CD4-positive, CD25-positive, alpha-beta regulatory T cell (primary cell): ENCODE data around the gene ZNF365. TPM values are rescaled to one million over a fixed set of nuclear protein-coding genes. Genes with fewer than 3 reads are reported as not detected.
"Not testable (repeated sequence)": the region's sequence is repeated elsewhere in the genome, so short reads cannot be mapped to it uniquely, and the experiment has no call there.

Experiments used
- ATAC-seq, 2 donors: fragments of 150-1000 bp; cut with Tn5 transposase; one replicate each; pipeline ENCODE4 v1.10.0; 2021; ENCODE audit warnings: low read depth in 2 of 2, moderate number of reproducible peaks in 2 of 2, moderate library complexity in 1 of 2
- DNase-seq, 3 donors: peaks; one replicate each; pipeline versions ENCODE4 v3.0.0 to v3.0.0-alpha.2; 2012 to 2022; ENCODE audit warnings: mixed read lengths in 1 of 3
- H3K27ac ChIP-seq: one replicate; pipeline ENCODE4 v1.7.0; 2013; ENCODE audit warnings: mild to moderate bottlenecking, low read length; ENCODE audit not compliant: insufficient read depth, poor library complexity, severe bottlenecking
- H3K27me3 ChIP-seq: one replicate; pipeline ENCODE4 v1.7.0; 2013; ENCODE audit warnings: low read length; ENCODE audit not compliant: control insufficient read depth, insufficient read depth
- H3K36me3 ChIP-seq: one replicate; pipeline ENCODE4 v1.7.0; 2013; ENCODE audit warnings: mild to moderate bottlenecking, low read length, moderate library complexity; ENCODE audit not compliant: control insufficient read depth, insufficient read depth
- H3K4me1 ChIP-seq: 2 replicates; pipeline ENCODE4 v1.7.0; 2013; ENCODE audit warnings: mild to moderate bottlenecking, low read length; ENCODE audit not compliant: insufficient read depth, control insufficient read depth, poor library complexity, severe bottlenecking
- H3K4me3 ChIP-seq: one replicate; pipeline ENCODE4 v1.7.0; 2013; ENCODE audit warnings: low read depth, mild to moderate bottlenecking, low read length, moderate library complexity
- H3K9me3 ChIP-seq, 2 experiments: 1 replicate in 1 of 2; 2 replicates in 1 of 2; pipeline ENCODE4 v1.7.0; 2013; ENCODE audit warnings: low read length in 2 of 2, mild to moderate bottlenecking in 1 of 2, moderate library complexity in 1 of 2; ENCODE audit not compliant: control insufficient read depth in 2 of 2
- H3K27ac Mint-ChIP-seq, 3 donors: one replicate each; pipeline ENCODE4 v1.8.0; 2020 to 2022; ENCODE audit warnings: mild to moderate bottlenecking in 3 of 3, mixed read lengths in 3 of 3, moderate library complexity in 2 of 3
- H3K27me3 Mint-ChIP-seq: one replicate; pipeline ENCODE4 v1.8.0; 2022; ENCODE audit warnings: mild to moderate bottlenecking, mixed read lengths
- H3K36me3 Mint-ChIP-seq: one replicate; pipeline ENCODE4 v1.8.0; 2020; ENCODE audit warnings: mixed read lengths
- H3K4me1 Mint-ChIP-seq, 4 donors: one replicate each; pipeline ENCODE4 v1.8.0; 2020 to 2022; ENCODE audit warnings: mixed read lengths in 4 of 4, mild to moderate bottlenecking in 1 of 4
- H3K4me3 Mint-ChIP-seq, 4 donors: one replicate each; pipeline ENCODE4 v1.8.0; 2020 to 2022; ENCODE audit warnings: mild to moderate bottlenecking in 4 of 4, mixed read lengths in 4 of 4, moderate library complexity in 3 of 4
- H3K9me3 Mint-ChIP-seq, 7 donors: one replicate each; pipeline ENCODE4 v1.8.0; 2020 to 2022; ENCODE audit warnings: mixed read lengths in 7 of 7, mild to moderate bottlenecking in 3 of 7, moderate library complexity in 2 of 7
- polyA plus RNA-seq, 4 donors: library from polyadenylated mRNA; unstranded; fragments of 300-500 nt; fragmentation: Illumina TruSeq; gene quantifications; one replicate each; pipeline ENCODE4 v1.2.3, GENCODE V29; 2021
- total RNA-seq: library from RNA; stranded (reverse); gene quantifications from one replicate; pipeline ENCODE4 v1.2.3, GENCODE V29; 2022

ZNF365 gene
- total and polyA plus RNA-seq, 5 donors from 2014 or later = 6.2 to 13.8 (median 7.2) TPM

GRCh38 chr10:62358151-62358550, 16.0 kb upstream of the ZNF365 start:
- not testable (repeated sequence) for H3K36me3 Mint-ChIP-seq, H3K4me1 ChIP-seq

GRCh38 chr10:62373639-62373994, 552 bp upstream of the ZNF365 start:
- peak overlapping the region in 1 of 3 donors; percentile 86 for H3K27ac Mint-ChIP-seq
- H3K4me1 Mint-ChIP-seq = peaks cover 13 to 36% (median 21%) of the 10 kb centered on the region in 4 donors
- H3K27ac ChIP-seq = peak overlapping the region; percentile 49
- H3K9me3 ChIP-seq = no peaks in the 10 kb centered on the region
- H3K4me3 Mint-ChIP-seq = peak overlapping the region; percentile 84 to 95 (median 87)
- no peaks in the 10 kb centered on the region for H3K27me3 ChIP-seq
- peak overlapping the region; percentile 79 for H3K4me3 ChIP-seq
- DNase-seq = no peak
- no peaks in the 10 kb centered on the region for H3K36me3 Mint-ChIP-seq
- peaks cover 16% of the 10 kb centered on the region for H3K27me3 Mint-ChIP-seq
- no peaks in the 10 kb centered on the region for H3K36me3 ChIP-seq
- peaks cover 0 to 1% (median 0%) of the 10 kb centered on the region in 7 donors for H3K9me3 Mint-ChIP-seq
- no peak for ATAC-seq
- peaks cover 23% of the 10 kb centered on the region for H3K4me1 ChIP-seq

More at GRCh38 chr10:62358151-62358550, 16.0 kb upstream of the ZNF365 start:
- Mint-ChIP-seq H3K9me3 (peaks cover 0 to 15% (median 3%) of the 10 kb centered on the region in 7 donors), H3K27me3 (peaks cover 12% of the 10 kb centered on the region)
- not testable (repeated sequence) for H3K4me3 Mint-ChIP-seq, H3K9me3 ChIP-seq, H3K4me3 ChIP-seq, H3K36me3 ChIP-seq, DNase-seq, H3K27ac Mint-ChIP-seq, H3K4me1 Mint-ChIP-seq, H3K27me3 ChIP-seq, ATAC-seq, H3K27ac ChIP-seq

- H3K9me3 ChIP-seq = no peaks in the 10 kb centered on the region
- peak overlapping the region; percentile 14 to 81 (median 27) for H3K27ac Mint-ChIP-seq
- H3K36me3 ChIP-seq = no peaks in the 10 kb centered on the region
- peaks cover 28% of the 10 kb centered on the region for H3K4me1 ChIP-seq
- peak overlapping the region; percentile 53 for H3K27ac ChIP-seq
- peaks cover 0 to 1% (median 0%) of the 10 kb centered on the region in 7 donors for H3K9me3 Mint-ChIP-seq
- peak overlapping the region; percentile 84 to 98 (median 90) for H3K4me3 Mint-ChIP-seq
- H3K27me3 Mint-ChIP-seq = peaks cover 16% of the 10 kb centered on the region
- ATAC-seq (peak in 1 of 2 donors; percentile 39), DNase-seq (peak in 2 of 3 donors; percentile 5 to 32)
- peak overlapping the region; percentile 86 for H3K4me3 ChIP-seq
- H3K4me1 Mint-ChIP-seq = peaks cover 13 to 36% (median 21%) of the 10 kb centered on the region in 4 donors
- H3K36me3 Mint-ChIP-seq = no peaks in the 10 kb centered on the region
- H3K27me3 ChIP-seq = no peaks in the 10 kb centered on the region
Measured at GRCh38 chr10:62374862-62375710, 917 bp downstream of the ZNF365 start.

GRCh38 chr10:62376071-62377025, 2.2 kb downstream of the ZNF365 start:
- peak overlapping the region; percentile 3 to 80 (median 29) for H3K27ac Mint-ChIP-seq
- peaks cover 0 to 1% (median 0%) of the 10 kb centered on the region in 7 donors for H3K9me3 Mint-ChIP-seq
- H3K36me3 Mint-ChIP-seq = no peaks in the 10 kb centered on the region
- no peaks in the 10 kb centered on the region for H3K36me3 ChIP-seq
- peaks cover 28% of the 10 kb centered on the region for H3K4me1 ChIP-seq
- ATAC-seq (no peak), DNase-seq (no peak)
- H3K27me3 Mint-ChIP-seq = peaks cover 16% of the 10 kb centered on the region
- no peaks in the 10 kb centered on the region for H3K27me3 ChIP-seq
- no peak overlapping the region for H3K27ac ChIP-seq
- H3K4me3 ChIP-seq = peak overlapping the region; percentile 86
- H3K4me1 Mint-ChIP-seq = peaks cover 13 to 46% (median 27%) of the 10 kb centered on the region in 4 donors
- no peaks in the 10 kb centered on the region for H3K9me3 ChIP-seq
- peak overlapping the region; percentile 84 to 98 (median 90) for H3K4me3 Mint-ChIP-seq

GRCh38 chr10:62377026-62377415, 2.9 kb downstream of the ZNF365 start:
- Histone ChIP-seq H3K4me3 (peak overlapping the region; percentile 86), H3K9me3 (no peaks in the 10 kb centered on the region), H3K27ac (no peak overlapping the region), H3K27me3 (no peaks in the 10 kb centered on the region), H3K4me1 (peaks cover 28% of the 10 kb centered on the region), H3K36me3 (no peaks in the 10 kb centered on the region)
- Mint-ChIP-seq H3K36me3 (no peaks in the 10 kb centered on the region), H3K4me3 (peak overlapping the region; percentile 2 to 98 (median 88)), H3K9me3 (peaks cover 0 to 1% (median 0%) of the 10 kb centered on the region in 7 donors), H3K27ac (peak overlapping the region in 1 of 3 donors; percentile 29), H3K27me3 (peaks cover 16% of the 10 kb centered on the region), H3K4me1 (peaks cover 13 to 46% (median 27%) of the 10 kb centered on the region in 4 donors)
- ATAC-seq (no peak), DNase-seq (no peak)

- no peaks in the 10 kb centered on the region for H3K9me3 ChIP-seq
- H3K4me1 Mint-ChIP-seq = peaks cover 11 to 51% (median 29%) of the 10 kb centered on the region in 4 donors
- no peak for ATAC-seq
Measured at GRCh38 chr10:62377966-62378365, 3.8 kb downstream of the ZNF365 start.

GRCh38 chr10:62378877-62379276, 4.7 kb downstream of the ZNF365 start:
- not testable (repeated sequence) for H3K27ac Mint-ChIP-seq, DNase-seq, H3K9me3 ChIP-seq, H3K27ac ChIP-seq, ATAC-seq, H3K9me3 Mint-ChIP-seq, H3K36me3 ChIP-seq, H3K36me3 Mint-ChIP-seq, H3K27me3 ChIP-seq
- Mint-ChIP-seq H3K4me1 (peaks cover 9 to 60% (median 32%) of the 10 kb centered on the region in 4 donors), H3K27me3 (peaks cover 13% of the 10 kb centered on the region), H3K4me3 (peak overlapping the region in 1 of 4 donors; percentile 55)
- H3K4me3 ChIP-seq = peak overlapping the region; percentile 86
- peaks cover 26% of the 10 kb centered on the region for H3K4me1 ChIP-seq

More at GRCh38 chr10:62377966-62378365, 3.8 kb downstream of the ZNF365 start:
- H3K4me3 ChIP-seq = peak overlapping the region; percentile 86
- no peak overlapping the region for H3K27ac ChIP-seq
- H3K9me3 Mint-ChIP-seq = peaks cover 0 to 1% (median 0%) of the 10 kb centered on the region in 7 donors
- H3K4me3 Mint-ChIP-seq = peak overlapping the region in 3 of 4 donors; percentile 66 to 98 (median 84)
- no peaks in the 10 kb centered on the region for H3K27me3 ChIP-seq
- H3K27me3 Mint-ChIP-seq = peaks cover 16% of the 10 kb centered on the region
- no peaks in the 10 kb centered on the region for H3K36me3 ChIP-seq
- no peak for DNase-seq
- H3K36me3 Mint-ChIP-seq = no peaks in the 10 kb centered on the region
- H3K4me1 ChIP-seq = peaks cover 28% of the 10 kb centered on the region
- peak overlapping the region in 1 of 3 donors; percentile 63 for H3K27ac Mint-ChIP-seq
